ENCODE results near the gene DYSF. TPM values are rescaled to one million over a fixed set of nuclear protein-coding genes. Genes with fewer than 3 reads are reported as not detected.

DYSF gene
- total RNA-seq, 4 donors from 2014 or later: 4.2 to 12.0 (median 5.9) TPM

- H3K27ac ChIP-seq: no peak overlapping the region
- no peak for DNase-seq (ENCODE audit: low spot score in 2 of 2)
- H3K36me3 ChIP-seq: no peaks in the 10 kb centered on the region
- no peaks in the 10 kb centered on the region for H3K9me3 ChIP-seq
- H3K4me1 ChIP-seq: no peaks in the 10 kb centered on the region
- WGBS, 2 donors: 70 to 88% methylated on average over 15 to 19 of the region's 21 CpGs
- H3K27me3 ChIP-seq: peaks cover 0 to 15% of the 10 kb centered on the region in 2 donors
- TF ChIP-seq POLR2A (IDR thresholded peaks at IDR 0.05): no peak
- no peak for TF ChIP-seq EP300 (IDR thresholded peaks at IDR 0.05)
- TF ChIP-seq CTCF (IDR thresholded peaks at IDR 0.05): no peak
- no peak overlapping the region for H3K4me3 ChIP-seq
Measured at GRCh38 chr2:71555798-71556454, 102.6 kb downstream of the DYSF start.

GRCh38 chr2:71556692-71557250 is 103.4 kb downstream of the DYSF start:
- Histone ChIP-seq H3K27me3 (peaks cover 0 to 15% of the 10 kb centered on the region in 2 donors), H3K27ac (no peak overlapping the region), H3K9me3 (no peaks in the 10 kb centered on the region), H3K4me3 (no peak overlapping the region), H3K4me1 (no peaks in the 10 kb centered on the region), H3K36me3 (no peaks in the 10 kb centered on the region)
- 68 to 78% methylated on average over 5 of the region's 5 CpGs for WGBS, 2 donors
- DNase-seq (ENCODE audit: low spot score in 2 of 2): no peak
- TF ChIP-seq POLR2A (IDR thresholded peaks at IDR 0.05) (no peak), CTCF (IDR thresholded peaks at IDR 0.05) (no peak), EP300 (IDR thresholded peaks at IDR 0.05) (no peak)

- H3K27me3 ChIP-seq: peaks cover 0 to 15% of the 10 kb centered on the region in 2 donors
- H3K4me1 ChIP-seq: no peaks in the 10 kb centered on the region
- H3K4me3 ChIP-seq: no peak overlapping the region
- DNase-seq (ENCODE audit: low spot score in 2 of 2): no peak
- no peak overlapping the region for H3K27ac ChIP-seq
- WGBS, 2 donors: 90 to 94% methylated on average over 6 of the region's 6 CpGs
- H3K9me3 ChIP-seq: no peaks in the 10 kb centered on the region
- no peaks in the 10 kb centered on the region for H3K36me3 ChIP-seq
- TF ChIP-seq EP300 (IDR thresholded peaks at IDR 0.05): no peak
- no peak for TF ChIP-seq POLR2A (IDR thresholded peaks at IDR 0.05)
- TF ChIP-seq CTCF (IDR thresholded peaks at IDR 0.05): no peak
Measured at GRCh38 chr2:71557321-71557720, 104.0 kb downstream of the DYSF start.

- H3K27me3 ChIP-seq: peaks cover 0 to 15% of the 10 kb centered on the region in 2 donors
- H3K27ac ChIP-seq: no peak overlapping the region
- H3K4me3 ChIP-seq: no peak overlapping the region
- TF ChIP-seq EP300 (IDR thresholded peaks at IDR 0.05) (no peak), CTCF (IDR thresholded peaks at IDR 0.05) (no peak), POLR2A (IDR thresholded peaks at IDR 0.05) (no peak)
- H3K4me1 ChIP-seq: no peaks in the 10 kb centered on the region
- WGBS, 2 donors: 89 to 95% methylated on average over 7 to 8 of the region's 10 CpGs
- no peaks in the 10 kb centered on the region for H3K36me3 ChIP-seq
- no peaks in the 10 kb centered on the region for H3K9me3 ChIP-seq
- no peak for DNase-seq (ENCODE audit: low spot score in 2 of 2)
Measured at GRCh38 chr2:71558300-71559051, 105.1 kb downstream of the DYSF start.
